GM21717 (cell line): ENCODE results near the gene TUBD1.

ENCODE experiments used
- ATAC-seq: cut with Tn5 transposase; IDR thresholded peaks from one replicate; pipeline ENCODE4 v1.9.1; 2021; ENCODE audit warnings: mild to moderate bottlenecking, moderate library complexity; ENCODE audit not compliant: unreplicated experiment

TUBD1 gene

DNA sequence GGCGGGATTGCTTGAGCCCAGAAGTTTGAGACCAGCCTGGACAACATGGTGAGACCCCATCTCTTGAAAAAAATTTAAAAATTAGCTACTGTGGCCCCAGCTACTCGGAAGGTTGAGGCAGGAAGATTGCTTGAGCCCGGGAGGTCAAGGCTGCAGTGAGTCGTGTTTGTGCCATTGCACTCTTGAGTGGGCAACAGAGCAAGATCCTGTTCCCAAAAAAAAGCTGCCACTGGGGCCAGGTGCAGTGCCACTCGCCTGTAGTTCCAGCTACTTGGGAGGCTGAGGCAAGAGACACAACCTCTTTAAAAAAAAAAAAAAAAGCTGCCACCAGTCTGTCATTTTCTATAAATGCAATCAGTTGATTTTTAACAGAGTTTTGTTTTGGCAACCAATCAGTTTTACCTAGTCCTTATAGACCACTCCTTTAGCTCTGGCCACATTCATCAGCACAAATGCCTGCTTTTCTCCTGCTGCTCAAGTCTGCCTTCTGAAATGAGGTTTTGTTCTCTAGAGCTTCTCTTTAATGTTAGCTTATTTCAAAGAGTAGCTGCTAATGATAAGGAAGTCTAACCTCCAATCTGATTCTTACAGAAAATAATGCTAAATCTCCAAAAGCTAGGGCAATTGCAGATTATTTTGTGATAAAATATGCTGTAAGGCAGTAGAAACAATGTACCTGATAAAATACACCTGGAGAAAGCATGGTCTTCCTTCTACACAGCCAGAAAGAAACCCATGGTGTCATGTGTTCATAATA lies 64.8 kb downstream of the TUBD1 start:
- ATAC-seq: no peak

DNA sequence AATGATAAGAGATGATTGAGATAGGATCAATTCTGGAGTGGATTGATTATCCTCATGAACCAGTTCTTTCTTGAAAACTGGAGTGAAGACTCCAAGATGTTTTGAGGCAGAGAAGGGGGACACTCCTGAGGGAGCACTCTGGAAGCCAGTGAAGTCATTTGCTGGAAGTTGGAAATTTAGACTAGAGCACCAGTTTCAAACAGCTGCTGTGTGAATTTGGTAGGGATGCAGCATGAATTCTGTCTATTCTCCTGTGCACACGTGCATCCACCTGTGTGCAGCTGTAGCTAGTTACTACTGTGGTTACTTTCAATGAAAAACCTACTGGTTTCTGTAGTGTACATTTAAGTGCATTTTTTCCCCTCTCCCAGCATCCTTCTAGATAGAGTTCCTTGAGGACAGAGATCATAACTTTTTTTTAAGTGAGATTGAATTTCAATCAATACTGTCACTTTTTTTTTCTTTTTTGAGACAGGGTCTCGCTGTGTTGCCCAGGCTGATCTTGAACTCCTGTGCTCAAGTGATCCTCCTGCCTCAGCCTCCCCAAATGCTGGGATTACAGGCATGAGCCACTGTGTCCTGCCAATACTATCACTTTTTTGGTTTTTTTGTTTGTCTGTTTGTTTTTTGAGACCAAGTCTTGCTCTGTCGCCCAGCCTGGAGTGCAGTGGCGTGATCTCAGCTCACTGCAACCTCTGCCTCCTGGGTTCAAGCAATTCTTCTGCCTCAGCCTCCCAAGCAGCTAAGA lies 65.9 kb downstream of the TUBD1 start:
- ATAC-seq: no peak

GRCh38 chr17:59825533-59826322 lies 67.0 kb downstream of the TUBD1 start:
- ATAC-seq: no peak

GRCh38 chr17:59815965-59816364 lies 76.8 kb downstream of the TUBD1 start:
- ATAC-seq: no peak

DNA sequence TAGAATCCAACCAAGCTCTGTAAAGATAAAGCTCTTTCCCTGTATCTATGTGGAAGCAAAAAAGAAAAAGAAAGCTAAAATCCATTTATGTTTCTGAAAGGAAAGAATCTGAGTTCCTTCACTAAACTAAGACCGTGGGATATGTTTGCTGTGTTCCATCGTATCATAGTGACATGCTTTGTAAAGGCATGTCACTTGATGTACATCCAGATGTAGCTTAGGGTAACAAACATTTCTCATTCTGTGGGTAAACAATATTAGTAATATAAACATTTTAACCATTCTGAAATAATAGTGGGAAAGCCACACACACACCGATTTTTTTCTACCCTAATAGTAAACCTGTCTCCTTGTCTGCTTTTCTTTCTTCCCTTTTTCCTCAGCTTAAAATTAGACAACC lies 78.1 kb downstream of the TUBD1 start:
- ATAC-seq: no peak

DNA sequence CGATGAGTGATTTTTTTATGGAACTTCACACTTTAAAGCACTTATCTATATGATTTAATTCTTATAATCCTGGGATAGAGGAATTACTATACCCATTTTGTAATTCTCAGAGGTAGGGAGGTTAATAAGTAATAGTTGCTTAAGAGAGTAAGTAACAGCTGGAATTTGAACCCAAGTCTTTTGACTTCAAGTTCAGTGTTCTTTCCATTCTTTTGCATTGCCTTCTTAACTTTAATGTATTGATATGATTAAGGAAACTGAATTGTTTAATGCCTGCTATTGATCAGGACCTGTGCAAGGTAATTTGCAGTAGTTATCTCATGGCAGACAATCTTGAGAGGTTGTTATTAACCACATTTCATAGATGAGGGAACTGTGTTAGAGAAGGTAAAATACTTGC lies 78.5 kb downstream of the TUBD1 start:
- no peak for ATAC-seq

DNA sequence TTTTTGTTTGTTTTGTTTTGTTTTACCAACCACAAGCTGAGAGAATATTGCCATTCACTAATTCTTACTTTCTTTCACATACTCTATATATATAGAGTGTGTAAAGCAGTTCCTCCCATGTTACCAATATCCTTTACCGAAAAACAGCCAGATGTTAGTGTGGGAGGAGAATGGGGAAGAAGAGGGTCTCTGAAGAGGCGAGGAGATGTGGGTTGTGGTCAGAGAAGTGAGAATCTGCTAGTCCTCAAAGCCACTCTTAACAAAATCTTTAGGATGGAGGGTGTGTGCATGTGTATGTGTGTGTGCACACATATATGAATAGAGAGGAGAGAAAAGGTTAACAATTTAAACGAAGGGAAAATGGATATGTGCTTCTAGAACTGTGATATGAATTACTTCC lies 80.6 kb downstream of the TUBD1 start:
- ATAC-seq: no peak

GRCh38 chr17:59811209-59811608 lies 81.5 kb downstream of the TUBD1 start:
- no peak for ATAC-seq

- ATAC-seq: no peak
Measured at GRCh38 chr17:59810894-59811153, 81.9 kb downstream of the TUBD1 start.
